ENCODE measurements around the gene NDUFA5. TPM values are rescaled to one million over a fixed set of nuclear protein-coding genes. Genes with fewer than 3 reads are reported as not detected.

NDUFA5 gene
- total and polyA plus RNA-seq, 8 donors: 1.2 to 154 (median 108) TPM

GRCh38 chr7:123562121-123562520, 4.5 kb upstream of the NDUFA5 start:
- Histone ChIP-seq H3K9me3 (no peaks in the 10 kb centered on the region), H3K27me3 (no peaks in the 10 kb centered on the region), H3K27ac (no peak overlapping the region), H3K4me3 (no peak overlapping the region), H3K4me1 (peaks cover 0 to 4% (median 0%) of the 10 kb centered on the region in 4 donors), H3K36me3 (no peaks in the 10 kb centered on the region)
- no peak for DNase-seq
- intact Hi-C loops (cut with DNase I; ENCODE audit: low total_unique reads): no loop called here
- TF ChIP-seq POLR2AphosphoS5 (IDR thresholded peaks at IDR 0.05): no peak

GRCh38 chr7:123558289-123558874, 764 bp upstream of the NDUFA5 start:
- no peak for DNase-seq
- no peaks in the 10 kb centered on the region for H3K9me3 ChIP-seq
- 50 to 64% (median 62%) methylated on average over 4 of the region's 4 CpGs for WGBS, 5 donors
- intact Hi-C loops (cut with DNase I; ENCODE audit: low total_unique reads): no loop called here
- TF ChIP-seq POLR2AphosphoS5 (IDR thresholded peaks at IDR 0.05) (no peak), EP300 (IDR thresholded peaks at IDR 0.05) (no peak), POLR2A (IDR thresholded peaks at IDR 0.05) (no peak), CTCF (IDR thresholded peaks at IDR 0.05) (no peak)
- peaks cover 0 to 11% (median 9%) of the 10 kb centered on the region in 4 donors for H3K36me3 ChIP-seq
- peaks cover 19 to 42% (median 30%) of the 10 kb centered on the region in 4 donors for H3K4me1 ChIP-seq
- H3K27ac ChIP-seq: peak overlapping the region; percentile 73 to 95 (median 90)
- peak overlapping the region; percentile 73 to 86 (median 84) for H3K4me3 ChIP-seq
- no peaks in the 10 kb centered on the region for H3K27me3 ChIP-seq

- H3K36me3 ChIP-seq: peaks cover 0 to 25% (median 19%) of the 10 kb centered on the region in 4 donors
- H3K9me3 ChIP-seq: no peaks in the 10 kb centered on the region
- intact Hi-C loops (cut with DNase I; ENCODE audit: low total_unique reads): no loop called here
- WGBS, 5 donors: 0 to 3% (median 2%) methylated on average over 12 of the region's 12 CpGs
- DNase-seq: no peak
- peak overlapping the region; percentile 73 to 86 (median 84) for H3K4me3 ChIP-seq
- peaks cover 19 to 44% (median 33%) of the 10 kb centered on the region in 4 donors for H3K4me1 ChIP-seq
- TF ChIP-seq POLR2A (IDR thresholded peaks at IDR 0.05) (no peak), CTCF (IDR thresholded peaks at IDR 0.05) (no peak), POLR2AphosphoS5 (IDR thresholded peaks at IDR 0.05) (no peak), EP300 (IDR thresholded peaks at IDR 0.05) (no peak)
- no peaks in the 10 kb centered on the region for H3K27me3 ChIP-seq
- peak overlapping the region in 4 of 5 donors; percentile 85 to 95 (median 91) for H3K27ac ChIP-seq
These were observed 611 bp downstream of the NDUFA5 start for GRCh38 chr7:123557016-123557397.

- intact Hi-C loops (cut with DNase I; ENCODE audit: low total_unique reads): no loop called here
- Histone ChIP-seq H3K36me3 (peaks cover 0 to 27% (median 21%) of the 10 kb centered on the region in 4 donors), H3K4me3 (no peak overlapping the region), H3K9me3 (no peaks in the 10 kb centered on the region), H3K4me1 (peaks cover 23 to 49% (median 36%) of the 10 kb centered on the region in 4 donors), H3K27ac (no peak overlapping the region), H3K27me3 (no peaks in the 10 kb centered on the region)
- TF ChIP-seq POLR2A (IDR thresholded peaks at IDR 0.05): no peak
- no peak for TF ChIP-seq POLR2AphosphoS5 (IDR thresholded peaks at IDR 0.05)
- no peak for TF ChIP-seq CTCF (IDR thresholded peaks at IDR 0.05)
- no peak for TF ChIP-seq EP300 (IDR thresholded peaks at IDR 0.05)
- DNase-seq: no peak
These were observed 2.1 kb downstream of the NDUFA5 start for GRCh38 chr7:123555484-123555883.

GRCh38 chr7:123553159-123553558, 4.5 kb downstream of the NDUFA5 start:
- Histone ChIP-seq H3K27ac (no peak overlapping the region), H3K27me3 (no peaks in the 10 kb centered on the region), H3K9me3 (no peaks in the 10 kb centered on the region), H3K36me3 (peaks cover 0 to 47% (median 40%) of the 10 kb centered on the region in 4 donors), H3K4me3 (no peak overlapping the region), H3K4me1 (peaks cover 23 to 67% (median 35%) of the 10 kb centered on the region in 4 donors)
- no peak for DNase-seq
- 75 to 91% (median 84%) methylated on average over 3 of the region's 3 CpGs for WGBS, 5 donors
- TF ChIP-seq POLR2AphosphoS5 (IDR thresholded peaks at IDR 0.05) (no peak), CTCF (IDR thresholded peaks at IDR 0.05) (no peak), EP300 (IDR thresholded peaks at IDR 0.05) (no peak), POLR2A (IDR thresholded peaks at IDR 0.05) (no peak)
- intact Hi-C loops (cut with DNase I; ENCODE audit: low total_unique reads): no loop called here
